ENCODE results near the gene HELZ.
A peak's percentile ranks its signal among the peaks of the same experiment; 100 is the strongest.

HELZ gene

GRCh38 chr17:67248291-67248690 is 3.3 kb upstream of the HELZ start:
- H3K9me3 ChIP-seq (ENCODE audit: low read length): no peaks in the 10 kb centered on the region
- peaks cover 17% of the 10 kb centered on the region for H3K79me2 ChIP-seq (ENCODE audit: insufficient read depth, low read length)
- no peak overlapping the region for H3K27ac ChIP-seq (ENCODE audit: low read depth, low read length, poor library complexity, severe bottlenecking)
- TF ChIP-seq EZH2 (IDR thresholded peaks at IDR 0.05; ENCODE audit: borderline replicate concordance, low read length) (no peak), CTCF (IDR thresholded peaks at IDR 0.05; ENCODE audit: low read length) (no peak)
- H2AFZ ChIP-seq (ENCODE audit: low read length): no peak overlapping the region
- H3F3A ChIP-seq (ENCODE audit: insufficient read depth, low read length): no peaks in the 10 kb centered on the region
- H3K4me3 ChIP-seq (ENCODE audit: low read depth, low read length, poor library complexity, severe bottlenecking): no peak overlapping the region
- H3K27me3 ChIP-seq (ENCODE audit: insufficient read depth, low read length): 0 out of 2 replicates have a peak, but pooled peaks cover 3% of the 10 kb centered on the region
- no peak overlapping the region for H3K9ac ChIP-seq (ENCODE audit: low read length)
- H3K4me1 ChIP-seq (ENCODE audit: insufficient read depth, low read length, severe bottlenecking): peaks cover 23% of the 10 kb centered on the region
- H4K20me1 ChIP-seq (ENCODE audit: insufficient read depth, low read length): no peaks in the 10 kb centered on the region
- H3K36me3 ChIP-seq (ENCODE audit: insufficient read depth, low read length): no peaks in the 10 kb centered on the region
- H3K4me2 ChIP-seq (ENCODE audit: low read length): no peak overlapping the region
- no peaks in the 10 kb centered on the region for H3K9me2 ChIP-seq (ENCODE audit: low read depth, low read length)

- no peak overlapping the region for H2AFZ ChIP-seq (ENCODE audit: low read length)
- TF ChIP-seq CTCF (IDR thresholded peaks at IDR 0.05; ENCODE audit: low read length) (no peak), EZH2 (IDR thresholded peaks at IDR 0.05; ENCODE audit: borderline replicate concordance, low read length) (no peak)
- peaks cover 31% of the 10 kb centered on the region for H3K4me1 ChIP-seq (ENCODE audit: insufficient read depth, low read length, severe bottlenecking)
These were observed 2.5 kb upstream of the HELZ start for GRCh38 chr17:67247416-67247900.

GRCh38 chr17:67246653-67247415 is 1.8 kb upstream of the HELZ start:
- H3K4me1 ChIP-seq (ENCODE audit: insufficient read depth, low read length, severe bottlenecking): peaks cover 33% of the 10 kb centered on the region
- H3K9me3 ChIP-seq (ENCODE audit: low read length): no peaks in the 10 kb centered on the region
- H3K27ac ChIP-seq (ENCODE audit: low read depth, low read length, poor library complexity, severe bottlenecking): no peak overlapping the region
- peak overlapping the region; percentile 99 for H3K4me3 ChIP-seq (ENCODE audit: low read depth, low read length, poor library complexity, severe bottlenecking)
- H3K27me3 ChIP-seq (ENCODE audit: insufficient read depth, low read length): 0 out of 2 replicates have a peak, but pooled peaks cover 3% of the 10 kb centered on the region
- peaks cover 2% of the 10 kb centered on the region; the same call in 1 of the 2 replicates for H3K36me3 ChIP-seq (ENCODE audit: insufficient read depth, low read length)
- peaks cover 27% of the 10 kb centered on the region for H3K79me2 ChIP-seq (ENCODE audit: insufficient read depth, low read length)
- H2AFZ ChIP-seq (ENCODE audit: low read length): no peak overlapping the region
- TF ChIP-seq EZH2 (IDR thresholded peaks at IDR 0.05; ENCODE audit: borderline replicate concordance, low read length): no peak
- no peak for TF ChIP-seq CTCF (IDR thresholded peaks at IDR 0.05; ENCODE audit: low read length)
- no peak overlapping the region for H3K9ac ChIP-seq (ENCODE audit: low read length)
- H3K4me2 ChIP-seq (ENCODE audit: low read length): peak overlapping the region; percentile 79; the same call in 1 of the 2 replicates
- H3F3A ChIP-seq (ENCODE audit: insufficient read depth, low read length): no peaks in the 10 kb centered on the region
- H3K9me2 ChIP-seq (ENCODE audit: low read depth, low read length): no peaks in the 10 kb centered on the region
- no peaks in the 10 kb centered on the region for H4K20me1 ChIP-seq (ENCODE audit: insufficient read depth, low read length)

More at GRCh38 chr17:67247416-67247900, 2.5 kb upstream of the HELZ start:
- H3K9me2 ChIP-seq (ENCODE audit: low read depth, low read length): no peaks in the 10 kb centered on the region
- H3F3A ChIP-seq (ENCODE audit: insufficient read depth, low read length): no peaks in the 10 kb centered on the region
- H3K27ac ChIP-seq (ENCODE audit: low read depth, low read length, poor library complexity, severe bottlenecking): no peak overlapping the region
- H3K36me3 ChIP-seq (ENCODE audit: insufficient read depth, low read length): no peaks in the 10 kb centered on the region
- no peak overlapping the region for H3K4me2 ChIP-seq (ENCODE audit: low read length)
- no peak overlapping the region for H3K4me3 ChIP-seq (ENCODE audit: low read depth, low read length, poor library complexity, severe bottlenecking)
- H3K79me2 ChIP-seq (ENCODE audit: insufficient read depth, low read length): peaks cover 25% of the 10 kb centered on the region
- H3K27me3 ChIP-seq (ENCODE audit: insufficient read depth, low read length): 0 out of 2 replicates have a peak, but pooled peaks cover 3% of the 10 kb centered on the region
- H3K9me3 ChIP-seq (ENCODE audit: low read length): no peaks in the 10 kb centered on the region
- no peak overlapping the region for H3K9ac ChIP-seq (ENCODE audit: low read length)
- H4K20me1 ChIP-seq (ENCODE audit: insufficient read depth, low read length): no peaks in the 10 kb centered on the region

All from OCI-LY1 (cell line).